ENCODE data around the gene CST9L. TPM values are rescaled to one million over a fixed set of nuclear protein-coding genes. Genes with fewer than 3 reads are reported as not detected.

Gene CST9L
- total and polyA plus RNA-seq, 7 donors: not detected

GRCh38 chr20:23532533-23532932, 35.8 kb downstream of the CST9L start:
- TF ChIP-seq CTCF (IDR thresholded peaks at IDR 0.05) (no peak), POLR2A (IDR thresholded peaks at IDR 0.05) (no peak), EP300 (IDR thresholded peaks at IDR 0.05) (no peak), POLR2AphosphoS5 (IDR thresholded peaks at IDR 0.05) (no peak)
- WGBS, 2 donors: 53 to 82% methylated on average over 1 of the region's 1 CpG
- Histone ChIP-seq H3K4me1 (no peaks in the 10 kb centered on the region), H3K36me3 (no peaks in the 10 kb centered on the region), H3K27me3 (no peaks in the 10 kb centered on the region), H3K27ac (no peak overlapping the region), H3K4me3 (no peak overlapping the region), H3K9me3 (peaks cover 0 to 5% (median 0%) of the 10 kb centered on the region in 4 donors)
- no peak for DNase-seq
- intact Hi-C loops (cut with DNase I): no loop called here

GRCh38 chr20:23530937-23531567, 37.2 kb downstream of the CST9L start:
- TF ChIP-seq POLR2AphosphoS5 (IDR thresholded peaks at IDR 0.05) (no peak), CTCF (IDR thresholded peaks at IDR 0.05) (no peak), POLR2A (IDR thresholded peaks at IDR 0.05) (no peak), EP300 (IDR thresholded peaks at IDR 0.05) (no peak)
- intact Hi-C loops (cut with DNase I): no loop called here
- WGBS, 2 donors: 40 to 64% methylated on average over 1 of the region's 1 CpG

GRCh38 chr20:23528867-23529431, 39.3 kb downstream of the CST9L start:
- TF ChIP-seq POLR2A (IDR thresholded peaks at IDR 0.05) (no peak), CTCF (IDR thresholded peaks at IDR 0.05) (no peak), POLR2AphosphoS5 (IDR thresholded peaks at IDR 0.05) (no peak), EP300 (IDR thresholded peaks at IDR 0.05) (no peak)
- intact Hi-C loops (cut with DNase I): no loop called here
- peaks cover 0 to 5% (median 0%) of the 10 kb centered on the region in 4 donors for H3K9me3 ChIP-seq

More at GRCh38 chr20:23530937-23531567, 37.2 kb downstream of the CST9L start:
- Histone ChIP-seq H3K27me3 (no peaks in the 10 kb centered on the region), H3K36me3 (no peaks in the 10 kb centered on the region), H3K4me3 (no peak overlapping the region), H3K9me3 (peaks cover 0 to 5% (median 0%) of the 10 kb centered on the region in 4 donors), H3K4me1 (no peaks in the 10 kb centered on the region), H3K27ac (no peak overlapping the region)
- DNase-seq: no peak

GRCh38 chr20:23526850-23527249, 41.4 kb downstream of the CST9L start:
- Histone ChIP-seq H3K27me3 (no peaks in the 10 kb centered on the region), H3K4me1 (no peaks in the 10 kb centered on the region), H3K9me3 (peaks cover 0 to 5% (median 0%) of the 10 kb centered on the region in 4 donors), H3K4me3 (no peak overlapping the region), H3K36me3 (no peaks in the 10 kb centered on the region), H3K27ac (no peak overlapping the region)
- intact Hi-C loops (cut with DNase I): no loop called here
- WGBS, 2 donors: 94 to 95% methylated on average over 1 of the region's 1 CpG
- TF ChIP-seq CTCF (IDR thresholded peaks at IDR 0.05) (no peak), EP300 (IDR thresholded peaks at IDR 0.05) (no peak), POLR2A (IDR thresholded peaks at IDR 0.05) (no peak), POLR2AphosphoS5 (IDR thresholded peaks at IDR 0.05) (no peak)
- DNase-seq: no peak

More at GRCh38 chr20:23528867-23529431, 39.3 kb downstream of the CST9L start:
- no peaks in the 10 kb centered on the region for H3K27me3 ChIP-seq
- no peaks in the 10 kb centered on the region for H3K4me1 ChIP-seq
- H3K4me3 ChIP-seq: no peak overlapping the region
- H3K27ac ChIP-seq: no peak overlapping the region
- WGBS, 2 donors: 53 to 67% methylated on average over 1 of the region's 1 CpG
- no peaks in the 10 kb centered on the region for H3K36me3 ChIP-seq
- DNase-seq: no peak

All from sigmoid colon (tissue), 7 donors.